Erythroblast (primary cell): ENCODE data around the gene EEF1AKMT3.

ENCODE experiments used
- GATA1 ChIP-seq: IDR thresholded peaks from 2 replicates; pipeline ENCODE4 v1.6.1; 2011; ENCODE audit warnings: low read depth, mild to moderate bottlenecking, control low read depth, low read length, moderate library complexity
- POLR2A ChIP-seq: IDR thresholded peaks from 2 replicates; pipeline ENCODE4 v1.6.1; 2011; ENCODE audit warnings: mild to moderate bottlenecking, low read length

GRCh38 chr12:57813971-57814772, 41.8 kb downstream of the EEF1AKMT3 start:
- TF ChIP-seq POLR2A, result no peak
- TF ChIP-seq GATA1, result no peak
